ENCODE data around the gene ASB6. TPM values are rescaled to one million over a fixed set of nuclear protein-coding genes. Genes with fewer than 3 reads are reported as not detected.
A peak's percentile ranks its signal among the peaks of the same experiment; 100 is the strongest.
"Not testable (repeated sequence)": the region's sequence is repeated elsewhere in the genome, so short reads cannot be mapped to it uniquely, and the experiment has no call there.

The ASB6 gene
- total and polyA plus RNA-seq, 2 experiments from 2014 or later, result 22.9 to 24.1 TPM

DNA sequence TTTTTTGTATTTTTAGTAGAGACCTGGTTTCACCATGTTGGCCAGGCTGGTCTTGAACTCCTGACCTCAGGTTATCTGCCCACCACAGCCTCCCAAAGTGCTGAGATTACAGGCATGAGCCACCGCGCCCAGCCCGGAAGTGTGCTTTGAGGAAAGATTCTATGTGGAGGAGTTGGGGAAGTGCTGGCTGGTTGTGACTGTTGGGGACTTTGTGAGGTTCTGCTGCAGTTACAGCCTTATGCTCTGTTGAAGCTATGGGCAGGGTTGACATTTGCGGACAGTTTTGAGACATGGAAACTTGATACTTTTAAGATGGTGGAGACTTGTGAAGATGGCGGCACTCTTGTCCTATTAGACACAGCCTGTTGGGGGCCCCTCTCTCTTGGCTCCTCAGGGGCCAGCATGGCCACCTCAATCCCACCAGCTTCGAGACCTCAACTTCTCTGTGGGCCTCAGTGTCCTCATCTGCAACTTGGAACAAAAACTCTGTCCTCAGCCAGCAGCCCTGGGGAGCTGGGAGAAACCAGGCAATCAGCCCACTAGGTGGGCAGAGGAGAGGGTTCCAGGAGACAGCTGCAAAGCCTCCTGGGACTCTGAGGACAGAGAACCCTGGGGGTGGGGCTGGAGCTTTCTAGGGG lies 45.9 kb downstream of the ASB6 start:
- WGBS, 2 experiments (ENCODE audit: low coverage in 1 of 2, low lambda C conversion rate in 2 of 2, missing lambda C conversion rate in 2 of 2), result 86 to 89% methylated on average over 6 of the region's 6 CpGs
- peak overlapping the region; percentile 74; the same call in 1 of the 2 replicates for H2AFZ ChIP-seq
- H3K36me3 ChIP-seq (ENCODE audit: low read depth), result no peaks in the 10 kb centered on the region
- H4K20me1 ChIP-seq (ENCODE audit: insufficient read depth), result no peaks in the 10 kb centered on the region
- in situ Hi-C loops (cut with MboI), result no loop called here
- DNase-seq, result no peak
- H3K4me3 ChIP-seq, result no peak overlapping the region
- TF ChIP-seq EZH2phosphoT487 (IDR thresholded peaks at IDR 0.05; ENCODE audit: insufficient read depth, low read depth) (no peak), EZH2 (IDR thresholded peaks at IDR 0.05; ENCODE audit: insufficient read depth, poor library complexity, severe bottlenecking) (no peak)
- peaks cover 28% of the 10 kb centered on the region for H3K4me1 ChIP-seq (ENCODE audit: insufficient read depth)
- peak overlapping the region; percentile 58 for H3K27ac ChIP-seq
- no peaks in the 10 kb centered on the region for H3K27me3 ChIP-seq (replicated peaks; ENCODE audit: insufficient read depth)
- no peaks in the 10 kb centered on the region for H3K9me2 ChIP-seq (ENCODE audit: insufficient read depth)
- H3K9me3 ChIP-seq (ENCODE audit: low read depth), result no peaks in the 10 kb centered on the region
- no peak overlapping the region for H3K9ac ChIP-seq
- H3K79me2 ChIP-seq (ENCODE audit: insufficient read depth), result no peaks in the 10 kb centered on the region
- H3F3A ChIP-seq (ENCODE audit: insufficient read depth), result peaks cover 14% of the 10 kb centered on the region
- H3K4me2 ChIP-seq (ENCODE audit: unreplicated experiment), result no peak overlapping the region

DNA sequence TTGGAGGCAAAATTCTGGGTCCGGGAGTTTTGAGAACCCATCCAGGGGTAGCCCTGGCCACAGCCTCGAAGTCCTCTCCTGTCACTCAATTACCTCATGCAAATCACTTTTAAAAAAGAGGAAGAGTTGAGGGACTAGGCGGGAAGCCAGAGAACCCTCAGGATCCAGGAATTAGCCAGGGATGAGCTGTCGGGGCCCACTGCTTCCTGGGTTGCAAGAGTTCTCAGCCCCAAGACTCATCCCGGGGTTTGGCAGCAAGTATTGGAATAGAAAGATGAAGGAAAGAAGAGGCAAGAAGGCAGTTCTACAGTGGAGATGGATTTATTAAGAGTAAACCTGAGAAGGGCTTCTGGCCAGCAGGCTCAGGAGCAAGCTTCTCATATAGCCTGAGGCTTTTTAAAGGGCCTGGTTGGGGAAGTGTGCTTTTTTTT lies 46.6 kb downstream of the ASB6 start:
- peak; percentile 86 for DNase-seq
- Histone ChIP-seq H3K4me3 (peak overlapping the region; percentile 23; the same call in 1 of the 2 replicates), H3K27me3 (replicated peaks; ENCODE audit: insufficient read depth) (no peaks in the 10 kb centered on the region), H3K36me3 (ENCODE audit: low read depth) (no peaks in the 10 kb centered on the region), H3K9me3 (ENCODE audit: low read depth) (no peaks in the 10 kb centered on the region), H3K4me2 (ENCODE audit: unreplicated experiment) (peak overlapping the region; percentile 43), H3K9ac (peak overlapping the region; percentile 43), H3K27ac (peak overlapping the region; percentile 58), H4K20me1 (ENCODE audit: insufficient read depth) (no peaks in the 10 kb centered on the region), H3F3A (ENCODE audit: insufficient read depth) (peaks cover 14% of the 10 kb centered on the region), H2AFZ (peak overlapping the region; percentile 74), H3K79me2 (ENCODE audit: insufficient read depth) (no peaks in the 10 kb centered on the region), H3K4me1 (ENCODE audit: insufficient read depth) (peaks cover 28% of the 10 kb centered on the region), H3K9me2 (ENCODE audit: insufficient read depth) (no peaks in the 10 kb centered on the region)
- in situ Hi-C loops (cut with MboI), result no loop called here
- WGBS, 2 experiments (ENCODE audit: low coverage in 1 of 2, low lambda C conversion rate in 2 of 2, missing lambda C conversion rate in 2 of 2), result 24% methylated on average over 5 of the region's 5 CpGs
- TF ChIP-seq EZH2phosphoT487 (IDR thresholded peaks at IDR 0.05; ENCODE audit: insufficient read depth, low read depth) (no peak), EZH2 (IDR thresholded peaks at IDR 0.05; ENCODE audit: insufficient read depth, poor library complexity, severe bottlenecking) (no peak)

DNA sequence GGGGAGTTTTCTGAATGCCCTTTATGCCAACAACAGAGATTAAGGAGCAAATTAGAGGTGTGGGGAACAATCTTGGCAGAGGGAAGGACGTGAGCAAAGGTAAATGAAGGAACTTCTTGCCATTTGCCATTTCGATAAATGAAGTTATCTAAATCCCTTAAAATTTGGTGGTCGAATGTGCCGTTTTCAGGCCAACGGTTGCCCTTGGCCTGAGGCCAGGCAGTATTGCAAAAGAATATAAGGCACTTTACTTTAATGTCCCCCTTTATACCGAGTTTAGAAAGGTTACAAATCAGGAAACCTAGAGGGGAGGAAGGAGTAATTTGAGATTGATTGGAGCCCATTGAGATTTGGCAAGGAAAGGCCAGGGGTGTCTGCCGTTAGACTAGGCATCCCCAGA lies 47.3 kb downstream of the ASB6 start:
- DNase-seq, result no peak
- Histone ChIP-seq H3K4me2 (ENCODE audit: unreplicated experiment) (no peak overlapping the region), H2AFZ (peak overlapping the region; percentile 74), H3K4me3 (no peak overlapping the region), H3K79me2 (ENCODE audit: insufficient read depth) (no peaks in the 10 kb centered on the region), H3K27me3 (replicated peaks; ENCODE audit: insufficient read depth) (no peaks in the 10 kb centered on the region), H3K36me3 (ENCODE audit: low read depth) (no peaks in the 10 kb centered on the region), H3K27ac (peak overlapping the region; percentile 58; the same call in 1 of the 2 replicates), H3F3A (ENCODE audit: insufficient read depth) (peaks cover 14% of the 10 kb centered on the region), H4K20me1 (ENCODE audit: insufficient read depth) (no peaks in the 10 kb centered on the region), H3K9ac (no peak overlapping the region), H3K4me1 (ENCODE audit: insufficient read depth) (peaks cover 28% of the 10 kb centered on the region), H3K9me2 (ENCODE audit: insufficient read depth) (no peaks in the 10 kb centered on the region), H3K9me3 (ENCODE audit: low read depth) (no peaks in the 10 kb centered on the region)
- 29 to 30% methylated on average over 7 of the region's 7 CpGs for WGBS, 2 experiments (ENCODE audit: low coverage in 1 of 2, low lambda C conversion rate in 2 of 2, missing lambda C conversion rate in 2 of 2)
- TF ChIP-seq EZH2phosphoT487 (IDR thresholded peaks at IDR 0.05; ENCODE audit: insufficient read depth, low read depth), result no peak
- TF ChIP-seq EZH2 (IDR thresholded peaks at IDR 0.05; ENCODE audit: insufficient read depth, poor library complexity, severe bottlenecking), result no peak
- in situ Hi-C loops (cut with MboI), result no loop called here

DNA sequence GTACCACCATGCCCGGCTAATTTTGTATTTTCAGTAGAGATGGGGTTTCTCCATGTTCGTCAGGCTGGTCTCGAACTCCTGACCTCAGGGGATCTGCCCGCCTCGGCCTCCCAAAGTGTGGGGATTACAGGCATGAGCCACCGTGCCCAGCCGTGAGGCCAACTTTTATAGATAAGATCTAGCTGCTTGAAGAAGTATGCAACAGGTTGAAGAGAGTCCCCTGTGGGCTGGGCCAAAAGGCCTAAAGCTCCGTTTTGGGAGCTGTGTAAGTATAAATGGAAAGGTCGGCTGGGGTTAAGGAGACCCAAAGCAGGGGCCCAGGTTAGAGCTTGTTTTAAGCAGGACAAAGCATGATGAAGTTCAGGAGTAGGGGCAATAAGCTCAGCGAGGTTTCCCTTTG lies 49.2 kb downstream of the ASB6 start:
- H3K4me2 ChIP-seq (ENCODE audit: unreplicated experiment); H4K20me1 ChIP-seq (ENCODE audit: insufficient read depth); DNase-seq; H3K9ac ChIP-seq; H3K36me3 ChIP-seq (ENCODE audit: low read depth); H3K27me3 ChIP-seq (replicated peaks; ENCODE audit: insufficient read depth); H3K27ac ChIP-seq; H3K4me3 ChIP-seq; H3K9me2 ChIP-seq (ENCODE audit: insufficient read depth); in situ Hi-C loops (cut with MboI); H3K79me2 ChIP-seq (ENCODE audit: insufficient read depth); H2AFZ ChIP-seq; H3K9me3 ChIP-seq (ENCODE audit: low read depth): not testable (repeated sequence)
- 91 to 95% methylated on average over 9 to 10 of the region's 10 CpGs for WGBS, 2 experiments (ENCODE audit: low coverage in 1 of 2, low lambda C conversion rate in 2 of 2, missing lambda C conversion rate in 2 of 2)
- Histone ChIP-seq H3F3A (ENCODE audit: insufficient read depth) (peaks cover 14% of the 10 kb centered on the region; the same call in 1 of the 2 replicates), H3K4me1 (ENCODE audit: insufficient read depth) (peaks cover 22% of the 10 kb centered on the region)
